Measurements from ENCODE around the gene STRN3.

DNA sequence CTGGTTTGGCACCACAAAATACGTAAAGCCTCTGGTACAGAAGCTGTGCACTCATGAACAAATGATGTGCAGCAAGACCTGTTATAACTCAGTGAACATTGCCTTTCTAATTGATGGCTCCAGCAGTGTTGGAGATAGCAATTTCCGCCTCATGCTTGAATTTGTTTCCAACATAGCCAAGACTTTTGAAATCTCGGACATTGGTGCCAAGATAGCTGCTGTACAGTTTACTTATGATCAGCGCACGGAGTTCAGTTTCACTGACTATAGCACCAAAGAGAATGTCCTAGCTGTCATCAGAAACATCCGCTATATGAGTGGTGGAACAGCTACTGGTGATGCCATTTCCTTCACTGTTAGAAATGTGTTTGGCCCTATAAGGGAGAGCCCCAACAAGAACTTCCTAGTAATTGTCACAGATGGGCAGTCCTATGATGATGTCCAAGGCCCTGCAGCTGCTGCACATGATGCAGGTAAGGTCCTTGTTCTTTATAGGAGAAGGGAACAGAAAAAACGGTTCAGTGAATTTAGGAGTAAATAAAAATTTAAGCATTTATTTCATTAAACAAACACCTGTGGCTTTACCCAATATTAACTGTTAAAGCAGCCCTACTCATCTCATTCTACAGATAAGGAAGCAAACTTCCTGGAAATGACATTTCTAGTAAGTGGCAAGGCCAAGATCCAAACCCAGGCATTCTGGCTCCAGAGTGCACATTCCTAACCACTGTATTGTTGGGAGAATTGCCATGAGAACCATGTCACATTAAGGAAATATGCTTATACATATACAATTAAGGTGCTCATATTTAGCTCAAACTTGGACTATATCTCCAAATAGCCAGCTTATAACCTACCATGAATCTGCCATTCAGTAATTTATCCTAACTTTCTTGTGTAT is 140.1 kb downstream of the STRN3 start:
- TF ChIP-seq, protein P1, sequence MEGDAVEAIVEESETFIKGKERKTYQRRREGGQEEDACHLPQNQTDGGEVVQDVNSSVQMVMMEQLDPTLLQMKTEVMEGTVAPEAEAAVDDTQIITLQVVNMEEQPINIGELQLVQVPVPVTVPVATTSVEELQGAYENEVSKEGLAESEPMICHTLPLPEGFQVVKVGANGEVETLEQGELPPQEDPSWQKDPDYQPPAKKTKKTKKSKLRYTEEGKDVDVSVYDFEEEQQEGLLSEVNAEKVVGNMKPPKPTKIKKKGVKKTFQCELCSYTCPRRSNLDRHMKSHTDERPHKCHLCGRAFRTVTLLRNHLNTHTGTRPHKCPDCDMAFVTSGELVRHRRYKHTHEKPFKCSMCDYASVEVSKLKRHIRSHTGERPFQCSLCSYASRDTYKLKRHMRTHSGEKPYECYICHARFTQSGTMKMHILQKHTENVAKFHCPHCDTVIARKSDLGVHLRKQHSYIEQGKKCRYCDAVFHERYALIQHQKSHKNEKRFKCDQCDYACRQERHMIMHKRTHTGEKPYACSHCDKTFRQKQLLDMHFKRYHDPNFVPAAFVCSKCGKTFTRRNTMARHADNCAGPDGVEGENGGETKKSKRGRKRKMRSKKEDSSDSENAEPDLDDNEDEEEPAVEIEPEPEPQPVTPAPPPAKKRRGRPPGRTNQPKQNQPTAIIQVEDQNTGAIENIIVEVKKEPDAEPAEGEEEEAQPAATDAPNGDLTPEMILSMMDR (IDR thresholded peaks at IDR 0.05) = no peak
- TF ChIP-seq POLR2A (IDR thresholded peaks at IDR 0.05) = no peak
